ENCODE results near the gene CFAP299.
"Not testable (repeated sequence)": the region's sequence is repeated elsewhere in the genome, so short reads cannot be mapped to it uniquely, and the experiment has no call there.

CFAP299 gene

GRCh38 chr4:80333121-80333520, 2.4 kb upstream of the CFAP299 start:
- DNase-seq, result no peak

GRCh38 chr4:80334568-80334967, 962 bp upstream of the CFAP299 start:
- no peak for DNase-seq

GRCh38 chr4:80335226-80335553, 340 bp upstream of the CFAP299 start:
- DNase-seq, result no peak

- DNase-seq, result no peak
Observed at GRCh38 chr4:80336582-80336981, 1.1 kb downstream of the CFAP299 start.

- DNase-seq, result no peak
Observed at GRCh38 chr4:80340036-80340435, 4.5 kb downstream of the CFAP299 start.

GRCh38 chr4:80342684-80343083, 7.2 kb downstream of the CFAP299 start:
- not testable (repeated sequence) for DNase-seq

- no peak for DNase-seq
Observed at GRCh38 chr4:80343887-80344286, 8.4 kb downstream of the CFAP299 start.

- no peak for DNase-seq
Observed at GRCh38 chr4:80360084-80360483, 24.6 kb downstream of the CFAP299 start.

- no peak for DNase-seq
Observed at GRCh38 chr4:80360900-80361299, 25.4 kb downstream of the CFAP299 start.

- DNase-seq, result no peak
Observed at GRCh38 chr4:80361329-80361900, 25.9 kb downstream of the CFAP299 start.

GRCh38 chr4:80362578-80363181, 27.1 kb downstream of the CFAP299 start:
- peak in 1 of 2 donors; percentile 14 for DNase-seq

- peak in 1 of 2 donors; percentile 8 for DNase-seq
Observed at GRCh38 chr4:80365928-80366327, 30.4 kb downstream of the CFAP299 start.

- DNase-seq, result no peak
Observed at GRCh38 chr4:80367737-80368136, 32.2 kb downstream of the CFAP299 start.

- no peak for DNase-seq
Observed at GRCh38 chr4:80370635-80371034, 35.1 kb downstream of the CFAP299 start.

GRCh38 chr4:80371046-80371445, 35.5 kb downstream of the CFAP299 start:
- DNase-seq, result no peak

GRCh38 chr4:80374180-80374579, 38.6 kb downstream of the CFAP299 start:
- DNase-seq, result no peak

- DNase-seq, result no peak
Observed at GRCh38 chr4:80382090-80382832, 46.7 kb downstream of the CFAP299 start.

- DNase-seq, result no peak
Observed at GRCh38 chr4:80385397-80386280, 50.1 kb downstream of the CFAP299 start.

- no peak for DNase-seq
Observed at GRCh38 chr4:80386281-80386886, 50.9 kb downstream of the CFAP299 start.

GRCh38 chr4:80387390-80388283, 52.1 kb downstream of the CFAP299 start:
- no peak for DNase-seq

GRCh38 chr4:80388284-80388607, 52.7 kb downstream of the CFAP299 start:
- no peak for DNase-seq

GRCh38 chr4:80390178-80390577, 54.6 kb downstream of the CFAP299 start:
- DNase-seq, result no peak

All from bone marrow (tissue), 2 donors.